Ammon's horn (tissue), 1 donor: ENCODE data around the gene HEATR5A.
A peak's percentile ranks its signal among the peaks of the same experiment; 100 is the strongest.
"Not testable (repeated sequence)": the region's sequence is repeated elsewhere in the genome, so short reads cannot be mapped to it uniquely, and the experiment has no call there.

Experiments
- DNase-seq: peaks from one replicate; pipeline ENCODE4 v3.0.0-alpha.2; 2016; ENCODE audit warnings: low spot score

HEATR5A gene

GRCh38 chr14:31283153-31283552, 137.2 kb downstream of the HEATR5A start:
- no peak for DNase-seq

GRCh38 chr14:31280871-31281220, 139.5 kb downstream of the HEATR5A start:
- DNase-seq: no peak

GRCh38 chr14:31280132-31280870, 140.0 kb downstream of the HEATR5A start:
- no peak for DNase-seq

GRCh38 chr14:31278883-31279282, 141.5 kb downstream of the HEATR5A start:
- no peak for DNase-seq

- DNase-seq: no peak
Observed at GRCh38 chr14:31277085-31277484, 143.3 kb downstream of the HEATR5A start.

- DNase-seq: not testable (repeated sequence)
Observed at GRCh38 chr14:31276417-31276816, 143.9 kb downstream of the HEATR5A start.

- DNase-seq: no peak
Observed at GRCh38 chr14:31275731-31276130, 144.6 kb downstream of the HEATR5A start.

GRCh38 chr14:31271648-31272047, 148.7 kb downstream of the HEATR5A start:
- DNase-seq: no peak

GRCh38 chr14:31270196-31270772, 150.1 kb downstream of the HEATR5A start:
- no peak for DNase-seq

- no peak for DNase-seq
Observed at GRCh38 chr14:31269634-31270195, 150.6 kb downstream of the HEATR5A start.

GRCh38 chr14:31268216-31268615, 152.1 kb downstream of the HEATR5A start:
- DNase-seq: no peak

- DNase-seq: no peak
Observed at GRCh38 chr14:31266437-31267331, 153.7 kb downstream of the HEATR5A start.

GRCh38 chr14:31265701-31266398, 154.5 kb downstream of the HEATR5A start:
- no peak for DNase-seq

GRCh38 chr14:31263485-31264133, 156.7 kb downstream of the HEATR5A start:
- DNase-seq: peak; percentile 11

- DNase-seq: no peak
Observed at GRCh38 chr14:31261859-31262731, 158.3 kb downstream of the HEATR5A start.

GRCh38 chr14:31261523-31261858, 158.9 kb downstream of the HEATR5A start:
- no peak for DNase-seq

GRCh38 chr14:31259040-31259435, 161.3 kb downstream of the HEATR5A start:
- DNase-seq: not testable (repeated sequence)

GRCh38 chr14:31258427-31259039, 161.8 kb downstream of the HEATR5A start:
- no peak for DNase-seq

GRCh38 chr14:31257554-31258426, 162.6 kb downstream of the HEATR5A start:
- DNase-seq: not testable (repeated sequence)
